Measurements from ENCODE around the gene TXNDC11.

GRCh38 chr16:11691235-11691634 is 51.4 kb downstream of the TXNDC11 start:
- TF ChIP-seq CTCF (IDR thresholded peaks at IDR 0.05): no peak
- no peak for TF ChIP-seq POLR2A (IDR thresholded peaks at IDR 0.05)

Data from vagina (tissue), 2 donors.